CD4-positive, alpha-beta memory T cell (primary cell): ENCODE results near the gene ARMC2. TPM values are rescaled to one million over a fixed set of nuclear protein-coding genes. Genes with fewer than 3 reads are reported as not detected.
A peak's percentile ranks its signal among the peaks of the same experiment; 100 is the strongest.

Experiments
- CTCF ChIA-PET: fragments of 350-600 bp; sonication (Branson Sonifier 250); formaldehyde crosslinking; loops from one replicate; lab custom pipeline; 2021; ENCODE audit warnings: inconsistent platforms; ENCODE audit not compliant: partially characterized antibody; lab: Charles Lee
- POLR2A ChIA-PET: fragments of 350-600 bp; sonication (Branson Sonifier 250); formaldehyde crosslinking; loops from one replicate; lab custom pipeline; 2021; ENCODE audit not compliant: partially characterized antibody; lab: Charles Lee
- DNase-seq, 5 donors: peaks; one replicate each; pipeline versions ENCODE4 v3.0.0 to v3.0.0-alpha.2; 2020 to 2022; ENCODE audit warnings: mixed read lengths in 1 of 5
- H3K27ac ChIP-seq: one replicate; pipeline ENCODE4 v1.7.0; 2013; ENCODE audit warnings: low read depth, low read length
- H3K27me3 ChIP-seq: 2 replicates; pipeline ENCODE4 v1.7.0; 2013; ENCODE audit warnings: mild to moderate bottlenecking, low read length, moderate library complexity; ENCODE audit not compliant: insufficient read depth
- H3K36me3 ChIP-seq: 2 replicates; pipeline ENCODE4 v1.7.0; 2013; ENCODE audit warnings: mild to moderate bottlenecking, low read length, moderate library complexity; ENCODE audit not compliant: insufficient read depth
- H3K4me1 ChIP-seq: 2 replicates; pipeline ENCODE4 v1.7.0; 2013; ENCODE audit warnings: mild to moderate bottlenecking, low read length, moderate library complexity; ENCODE audit not compliant: insufficient read depth
- H3K4me3 ChIP-seq, 2 donors: one replicate each; pipeline ENCODE4 v1.7.0; 2013; ENCODE audit warnings: low read length in 2 of 2, mild to moderate bottlenecking in 1 of 2
- H3K9me3 ChIP-seq, 2 donors: one replicate each; pipeline ENCODE4 v1.7.0; 2013; ENCODE audit warnings: low read length in 2 of 2, control low read depth in 1 of 2; ENCODE audit not compliant: control insufficient read depth in 1 of 2
- H3K27ac Mint-ChIP-seq, 7 donors: one replicate each; pipeline ENCODE4 v1.8.0; 2020 to 2021; ENCODE audit warnings: mixed read lengths in 7 of 7, mild to moderate bottlenecking in 6 of 7, inconsistent platforms in 3 of 7, moderate library complexity in 3 of 7
- H3K27me3 Mint-ChIP-seq, 2 donors: one replicate each; pipeline ENCODE4 v1.8.0; 2020 to 2021; ENCODE audit warnings: mixed read lengths in 2 of 2
- H3K36me3 Mint-ChIP-seq, 2 donors: one replicate each; pipeline ENCODE4 v1.8.0; 2020 to 2021; ENCODE audit warnings: mixed read lengths in 2 of 2, inconsistent platforms in 1 of 2, mild to moderate bottlenecking in 1 of 2
- H3K4me1 Mint-ChIP-seq, 4 donors: one replicate each; pipeline ENCODE4 v1.8.0; 2020 to 2021; ENCODE audit warnings: mixed read lengths in 4 of 4, mild to moderate bottlenecking in 1 of 4
- H3K4me3 Mint-ChIP-seq, 8 donors: one replicate each; pipeline ENCODE4 v1.8.0; 2020 to 2021; ENCODE audit warnings: mixed read lengths in 8 of 8, mild to moderate bottlenecking in 7 of 8, moderate library complexity in 6 of 8, inconsistent platforms in 3 of 8
- H3K9me3 Mint-ChIP-seq, 8 donors: one replicate each; pipeline ENCODE4 v1.8.0; 2020 to 2021; ENCODE audit warnings: mixed read lengths in 8 of 8, mild to moderate bottlenecking in 5 of 8, inconsistent platforms in 3 of 8, moderate library complexity in 1 of 8
- intact Hi-C: fragments of 100-400 bp; cut with micrococcal nuclease; formaldehyde crosslinking; loops from one replicate; pipeline ENCODE4 v1.15.1; 2023
- polyA plus RNA-seq, 2 donors: library from polyadenylated mRNA; unstranded; fragments of 300-500 nt; fragmentation: Illumina TruSeq; gene quantifications; one replicate each; pipeline ENCODE4 v1.2.3, GENCODE V29; 2021
- total RNA-seq, 2 experiments: library from RNA; stranded (reverse); gene quantifications; one replicate each; pipeline ENCODE4 v1.2.3, GENCODE V29; 2021

The ARMC2 gene
- total and polyA plus RNA-seq, 4 experiments from 2014 or later, result 3.2 to 11.2 (median 7.0) TPM

DNA sequence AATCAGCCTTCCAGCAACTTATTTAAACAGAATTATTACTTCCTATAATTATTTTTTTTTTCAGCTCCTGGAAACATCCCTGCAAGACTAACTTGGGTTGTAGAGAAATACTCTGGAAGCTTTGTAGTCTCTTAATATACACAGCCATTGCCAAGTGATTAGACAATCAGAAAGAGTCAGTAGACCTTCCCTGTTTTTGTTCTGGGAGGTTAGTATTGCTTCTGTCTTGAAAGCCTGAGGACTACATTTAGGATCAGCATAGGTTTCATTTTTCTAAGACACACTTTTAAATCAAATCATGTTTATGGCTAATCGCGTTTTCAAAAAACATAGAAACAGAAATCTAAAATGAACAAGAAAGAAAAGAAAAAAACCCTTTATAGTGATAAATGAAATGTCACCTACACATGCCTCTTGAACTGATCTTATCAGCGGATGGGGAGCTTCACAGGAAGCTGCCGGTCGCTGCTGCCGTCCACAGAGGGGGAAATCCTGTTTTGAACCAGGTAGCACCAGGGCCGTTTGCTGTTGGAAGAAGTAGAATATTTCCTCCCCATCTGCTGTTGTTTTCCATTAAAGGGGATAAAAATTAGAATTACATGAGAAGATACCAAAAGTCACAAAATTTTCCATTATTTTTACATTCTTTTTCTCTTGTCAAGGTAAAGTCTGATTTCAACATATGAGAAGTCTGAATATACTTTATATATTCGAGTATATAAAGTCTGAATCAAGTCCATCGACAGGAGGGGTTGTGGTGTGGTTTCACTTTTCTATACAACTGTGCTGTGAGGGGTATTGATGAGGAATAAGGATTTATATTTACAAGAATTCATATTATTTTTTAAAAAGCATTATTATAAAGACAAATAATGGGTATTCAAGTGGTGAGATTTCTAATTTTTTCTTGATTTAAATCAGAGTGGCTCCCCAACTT, 94.6 kb downstream of the ARMC2 start:
- H3K4me3 Mint-ChIP-seq, result peak overlapping the region; percentile 76 to 88 (median 83)
- H3K27me3 Mint-ChIP-seq, result no peaks in the 10 kb centered on the region
- ChIA-PET CTCF (interaction anchor here (0.8 to 3.1 kb wide), 4 partner anchors 19 to 130 kb away, joined by 3 to 16 read pairs (median 4); no protein-coding TSS in a partner anchor), POLR2A (interaction anchor here (0.7 to 1.9 kb wide), 12 partner anchors 13 to 384 kb away, joined by 3 to 11 read pairs (median 3); no protein-coding TSS in a partner anchor)
- Histone ChIP-seq H3K9me3 (no peaks in the 10 kb centered on the region), H3K4me1 (peaks cover 37% of the 10 kb centered on the region), H3K36me3 (no peaks in the 10 kb centered on the region), H3K4me3 (peak overlapping the region in 1 of 2 donors; percentile 7), H3K27ac (peak overlapping the region; percentile 39), H3K27me3 (no peaks in the 10 kb centered on the region)
- peaks cover 0 to 4% (median 0%) of the 10 kb centered on the region in 8 donors for H3K9me3 Mint-ChIP-seq
- peak overlapping the region; percentile 85 to 97 (median 90) for H3K27ac Mint-ChIP-seq
- DNase-seq, result peak; percentile 64 to 86 (median 76)
- intact Hi-C loops, result loop anchor here (2.0 to 5.0 kb wide), 5 partner anchors 39 to 386 kb away; partner anchors contain the start of gene ARMC2
- H3K4me1 Mint-ChIP-seq, result peaks cover 22 to 72% (median 42%) of the 10 kb centered on the region in 4 donors
- peaks cover 0 to 4% of the 10 kb centered on the region in 2 donors for H3K36me3 Mint-ChIP-seq

DNA sequence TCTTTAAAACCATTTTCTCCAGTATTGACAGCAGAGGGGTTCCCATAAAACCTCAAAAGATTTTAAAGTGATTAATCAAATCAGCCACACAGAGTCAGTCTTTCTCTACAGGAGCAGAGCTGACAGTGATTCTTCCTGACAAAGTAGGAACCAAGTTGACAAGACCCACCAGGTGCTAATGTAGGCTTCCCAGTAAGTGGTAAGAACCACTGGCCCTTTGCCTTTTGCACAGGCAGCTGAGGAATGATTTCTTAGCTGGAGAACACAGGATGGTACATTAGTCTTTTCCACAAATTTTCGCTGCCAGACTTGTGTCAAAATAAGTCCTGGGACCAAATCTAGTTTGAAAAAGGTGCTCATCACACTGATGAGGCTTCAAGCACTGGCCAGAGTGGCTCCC, 95.8 kb downstream of the ARMC2 start:
- POLR2A ChIA-PET, result interaction anchor here (1.2 kb wide), 1 partner anchor 18 kb away, joined by 3 read pairs; no protein-coding TSS in a partner anchor
- no peak overlapping the region for H3K27ac ChIP-seq
- H3K4me3 Mint-ChIP-seq, result peak overlapping the region in 2 of 8 donors; percentile 3 to 40
- H3K9me3 Mint-ChIP-seq, result peaks cover 0 to 4% (median 0%) of the 10 kb centered on the region in 8 donors
- no peaks in the 10 kb centered on the region for H3K27me3 ChIP-seq
- H3K4me1 Mint-ChIP-seq, result peaks cover 22 to 72% (median 42%) of the 10 kb centered on the region in 4 donors
- intact Hi-C loops, result loop anchor here (5.0 kb wide), 3 partner anchors 38 to 387 kb away; no protein-coding TSS in a partner anchor
- no peaks in the 10 kb centered on the region for H3K36me3 ChIP-seq
- CTCF ChIA-PET, result interaction anchor here (0.7 to 3.1 kb wide), 5 partner anchors 20 to 403 kb away, joined by 3 to 16 read pairs (median 3); no protein-coding TSS in a partner anchor
- DNase-seq, result no peak
- H3K4me3 ChIP-seq, result no peak overlapping the region
- H3K27ac Mint-ChIP-seq, result peak overlapping the region in 2 of 7 donors; percentile 3 to 8
- H3K36me3 Mint-ChIP-seq, result peaks cover 0 to 4% of the 10 kb centered on the region in 2 donors
- no peaks in the 10 kb centered on the region for H3K9me3 ChIP-seq
- no peaks in the 10 kb centered on the region for H3K27me3 Mint-ChIP-seq
- peaks cover 37% of the 10 kb centered on the region for H3K4me1 ChIP-seq

GRCh38 chr6:108944707-108945680, 96.8 kb downstream of the ARMC2 start:
- Mint-ChIP-seq H3K36me3 (no peaks in the 10 kb centered on the region), H3K4me1 (peaks cover 22 to 66% (median 38%) of the 10 kb centered on the region in 4 donors), H3K27ac (peak overlapping the region in 5 of 7 donors; percentile 3 to 24 (median 7)), H3K9me3 (no peaks in the 10 kb centered on the region), H3K27me3 (no peaks in the 10 kb centered on the region), H3K4me3 (peak overlapping the region in 3 of 8 donors; percentile 3 to 40 (median 15))
- H3K27me3 ChIP-seq, result no peaks in the 10 kb centered on the region
- H3K4me1 ChIP-seq, result peaks cover 37% of the 10 kb centered on the region
- no peak overlapping the region for H3K4me3 ChIP-seq
- ChIA-PET POLR2A (interaction anchor here (1.2 to 1.5 kb wide), 2 partner anchors 19 to 64 kb away, joined by 3 read pairs; no protein-coding TSS in a partner anchor), CTCF (interaction anchor here (1.1 to 3.1 kb wide), 4 partner anchors 42 to 128 kb away, joined by 3 to 16 read pairs (median 4); no protein-coding TSS in a partner anchor)
- intact Hi-C loops, result loop anchor here (5.0 kb wide), 3 partner anchors 37 to 388 kb away; no protein-coding TSS in a partner anchor
- no peaks in the 10 kb centered on the region for H3K36me3 ChIP-seq
- DNase-seq, result no peak
- H3K9me3 ChIP-seq, result no peaks in the 10 kb centered on the region
- H3K27ac ChIP-seq, result no peak overlapping the region

DNA sequence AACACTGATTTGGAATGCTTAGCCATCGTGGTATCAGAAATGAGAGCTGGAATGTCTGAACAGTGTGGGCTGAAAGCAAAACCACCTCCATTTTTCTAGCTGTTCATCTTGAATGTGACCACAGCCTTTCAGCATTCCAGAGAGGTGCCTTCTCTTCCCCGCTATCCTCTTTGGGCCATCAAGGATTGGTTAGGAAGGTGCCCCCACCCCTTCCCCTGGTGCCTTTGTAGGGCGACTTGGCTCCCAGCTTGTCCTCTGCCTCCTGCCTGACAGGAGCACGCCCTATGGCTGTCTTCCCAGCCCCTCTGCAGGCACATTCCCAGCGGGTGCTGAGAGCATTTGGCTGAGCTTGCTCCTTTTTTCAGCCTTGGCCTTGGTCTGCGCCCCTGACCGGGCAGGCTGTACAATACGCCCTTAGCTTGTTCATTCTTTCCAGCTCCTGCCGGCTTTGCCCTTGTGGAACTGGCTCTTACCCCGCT, 97.5 kb downstream of the ARMC2 start:
- ChIA-PET CTCF (interaction anchor here (1.1 to 1.5 kb wide), 2 partner anchors 125 to 126 kb away, joined by 3 to 4 read pairs; no protein-coding TSS in a partner anchor), POLR2A (interaction anchor here (1.5 kb wide), 1 partner anchor 63 kb away, joined by 3 read pairs; no protein-coding TSS in a partner anchor)
- H3K27me3 Mint-ChIP-seq, result no peaks in the 10 kb centered on the region
- no peaks in the 10 kb centered on the region for H3K36me3 ChIP-seq
- intact Hi-C loops, result no loop called here
- H3K27ac Mint-ChIP-seq, result peak overlapping the region in 3 of 7 donors; percentile 16 to 39 (median 22)
- no peaks in the 10 kb centered on the region for H3K9me3 Mint-ChIP-seq
- no peaks in the 10 kb centered on the region for H3K9me3 ChIP-seq
- no peaks in the 10 kb centered on the region for H3K27me3 ChIP-seq
- H3K4me1 ChIP-seq, result peaks cover 37% of the 10 kb centered on the region
- no peak overlapping the region for H3K4me3 ChIP-seq
- peaks cover 22 to 63% (median 38%) of the 10 kb centered on the region in 4 donors for H3K4me1 Mint-ChIP-seq
- no peak overlapping the region for H3K4me3 Mint-ChIP-seq
- no peaks in the 10 kb centered on the region for H3K36me3 Mint-ChIP-seq
- no peak for DNase-seq
- no peak overlapping the region for H3K27ac ChIP-seq

- Mint-ChIP-seq H3K36me3 (no peaks in the 10 kb centered on the region), H3K27me3 (no peaks in the 10 kb centered on the region), H3K4me3 (no peak overlapping the region), H3K27ac (peak overlapping the region in 1 of 7 donors; percentile 1), H3K9me3 (no peaks in the 10 kb centered on the region), H3K4me1 (peaks cover 17 to 54% (median 32%) of the 10 kb centered on the region in 4 donors)
- Histone ChIP-seq H3K4me1 (peaks cover 30% of the 10 kb centered on the region), H3K9me3 (no peaks in the 10 kb centered on the region), H3K4me3 (no peak overlapping the region), H3K27me3 (no peaks in the 10 kb centered on the region), H3K36me3 (no peaks in the 10 kb centered on the region), H3K27ac (no peak overlapping the region)
- ChIA-PET CTCF (no interaction called here), POLR2A (no interaction called here)
- no peak for DNase-seq
- intact Hi-C loops, result no loop called here
Measured at GRCh38 chr6:108946695-108947094, 98.5 kb downstream of the ARMC2 start.

- no peaks in the 10 kb centered on the region for H3K36me3 Mint-ChIP-seq
- no peak overlapping the region for H3K27ac ChIP-seq
Measured at GRCh38 chr6:108947114-108947854, 99.1 kb downstream of the ARMC2 start.

More at GRCh38 chr6:108947114-108947854, 99.1 kb downstream of the ARMC2 start:
- H3K27me3 ChIP-seq, result no peaks in the 10 kb centered on the region
- no peaks in the 10 kb centered on the region for H3K27me3 Mint-ChIP-seq
- intact Hi-C loops, result no loop called here
- H3K4me3 Mint-ChIP-seq, result no peak overlapping the region
- no peak overlapping the region for H3K4me3 ChIP-seq
- CTCF ChIA-PET, result no interaction called here
- POLR2A ChIA-PET, result no interaction called here
- no peaks in the 10 kb centered on the region for H3K9me3 Mint-ChIP-seq
- peak overlapping the region in 1 of 7 donors; percentile 1 for H3K27ac Mint-ChIP-seq
- H3K4me1 Mint-ChIP-seq, result peaks cover 15 to 48% (median 27%) of the 10 kb centered on the region in 4 donors
- DNase-seq, result no peak
- H3K9me3 ChIP-seq, result no peaks in the 10 kb centered on the region
- H3K4me1 ChIP-seq, result peaks cover 24% of the 10 kb centered on the region
- no peaks in the 10 kb centered on the region for H3K36me3 ChIP-seq
